HG03025 (cell line): ENCODE data around the gene EMB.
A peak's percentile ranks its signal among the peaks of the same experiment; 100 is the strongest.
"Not testable (repeated sequence)": the region's sequence is repeated elsewhere in the genome, so short reads cannot be mapped to it uniquely, and the experiment has no call there.

ENCODE experiments used
- ATAC-seq: cut with Tn5 transposase; IDR thresholded peaks from one replicate; pipeline ENCODE4 v1.9.1; 2021; ENCODE audit warnings: mild to moderate bottlenecking, moderate library complexity; ENCODE audit not compliant: unreplicated experiment, low FRiP score

EMB gene

GRCh38 chr5:50423100-50423799 lies 17.8 kb downstream of the EMB start:
- not testable (repeated sequence) for ATAC-seq

- not testable (repeated sequence) for ATAC-seq
Observed at GRCh38 chr5:50421184-50421950, 19.7 kb downstream of the EMB start.

GRCh38 chr5:50420343-50420935 lies 20.6 kb downstream of the EMB start:
- ATAC-seq: no peak

GRCh38 chr5:50419656-50420055 lies 21.4 kb downstream of the EMB start:
- not testable (repeated sequence) for ATAC-seq

- not testable (repeated sequence) for ATAC-seq
Observed at GRCh38 chr5:50416637-50417036, 24.5 kb downstream of the EMB start.

- ATAC-seq: peak; percentile 92
Observed at GRCh38 chr5:50415912-50416311, 25.2 kb downstream of the EMB start.

GRCh38 chr5:50410932-50411331 lies 30.2 kb downstream of the EMB start:
- ATAC-seq: not testable (repeated sequence)

GRCh38 chr5:50406877-50407276 lies 34.2 kb downstream of the EMB start:
- no peak for ATAC-seq

- no peak for ATAC-seq
Observed at GRCh38 chr5:50401336-50401735, 39.8 kb downstream of the EMB start.

- ATAC-seq: not testable (repeated sequence)
Observed at GRCh38 chr5:50393925-50394609, 47.0 kb downstream of the EMB start.

- ATAC-seq: not testable (repeated sequence)
Observed at GRCh38 chr5:50392289-50392688, 48.8 kb downstream of the EMB start.

GRCh38 chr5:50384381-50384780 lies 56.7 kb downstream of the EMB start:
- ATAC-seq: not testable (repeated sequence)

- ATAC-seq: not testable (repeated sequence)
Observed at GRCh38 chr5:50376696-50377095, 64.4 kb downstream of the EMB start.

GRCh38 chr5:50369287-50370033 lies 71.6 kb downstream of the EMB start:
- not testable (repeated sequence) for ATAC-seq

- no peak for ATAC-seq
Observed at GRCh38 chr5:50365426-50366251, 75.4 kb downstream of the EMB start.

GRCh38 chr5:50364535-50365309 lies 76.4 kb downstream of the EMB start:
- ATAC-seq: not testable (repeated sequence)

- ATAC-seq: no peak
Observed at GRCh38 chr5:50359187-50359586, 81.9 kb downstream of the EMB start.

- ATAC-seq: no peak
Observed at GRCh38 chr5:50352382-50352781, 88.7 kb downstream of the EMB start.
